ENCODE results near the gene ITCH.

DNA sequence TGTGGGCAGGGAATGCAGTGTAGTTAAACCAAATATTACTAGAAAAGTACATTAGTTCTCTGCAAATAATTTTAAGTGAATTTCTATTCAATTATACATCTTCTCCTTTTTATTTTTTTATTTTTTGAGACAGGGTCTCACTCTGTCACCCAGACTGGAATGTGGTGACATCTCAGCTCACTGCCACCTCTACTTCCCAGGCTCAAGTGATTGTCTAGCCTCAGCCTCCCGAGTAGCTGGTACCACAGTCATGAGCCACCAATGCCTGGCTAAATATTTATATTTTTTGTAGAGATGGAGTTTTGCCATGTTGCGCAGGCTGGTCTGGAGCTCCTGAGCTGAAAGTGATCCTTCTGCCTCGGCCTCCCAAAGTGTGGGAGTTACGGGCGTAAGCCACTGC is 76.1 kb downstream of the ITCH start:
- TF ChIP-seq L3MBTL2 (conservative IDR thresholded peaks at IDR 0.05) (no peak), BHLHE40 (IDR thresholded peaks at IDR 0.05; ENCODE audit: borderline replicate concordance) (no peak)
